NB4 (cell line): ENCODE results near the gene GALNT10.

Source experiments
- CTCF ChIP-seq: IDR thresholded peaks from one replicate; pipeline ENCODE4 v1.5.1; 2012; ENCODE audit warnings: low read depth, low read length
- MYC ChIP-seq: IDR thresholded peaks from 2 replicates; pipeline ENCODE4 v1.6.1; 2011; ENCODE audit warnings: low read depth, low read length
- POLR2A ChIP-seq: IDR thresholded peaks from 2 replicates; pipeline ENCODE4 v1.6.1; 2011; ENCODE audit warnings: mild to moderate bottlenecking; ENCODE audit not compliant: insufficient read length; ENCODE audit errors: extremely low read depth
- TF ChIP-seq, protein P1 (sequence below): IDR thresholded peaks from 2 replicates; pipeline ENCODE4 v1.6.1; 2011; ENCODE audit warnings: low read depth, low read length

DNA sequence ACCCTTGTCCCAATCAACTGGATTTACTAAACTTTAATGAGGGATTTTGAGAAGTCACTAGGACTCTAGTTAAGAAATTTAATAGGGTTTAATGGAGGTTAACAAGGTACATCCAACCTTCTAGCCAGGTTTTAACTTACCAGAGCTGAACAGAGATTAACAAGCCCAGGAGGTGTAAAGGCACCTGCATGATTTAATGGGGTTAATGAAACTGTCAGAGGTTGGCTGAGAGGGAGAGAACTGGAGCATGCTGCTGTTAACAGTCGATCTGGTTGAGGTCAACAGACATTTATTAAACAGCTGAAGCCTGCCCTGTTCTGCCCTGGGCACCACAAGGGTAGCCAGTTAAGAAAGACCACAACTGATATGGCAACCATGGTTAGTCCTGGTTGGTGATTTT is 273.9 kb downstream of the GALNT10 start:
- TF ChIP-seq CTCF (no peak), POLR2A (no peak), MYC (no peak)
- TF ChIP-seq, protein P1, sequence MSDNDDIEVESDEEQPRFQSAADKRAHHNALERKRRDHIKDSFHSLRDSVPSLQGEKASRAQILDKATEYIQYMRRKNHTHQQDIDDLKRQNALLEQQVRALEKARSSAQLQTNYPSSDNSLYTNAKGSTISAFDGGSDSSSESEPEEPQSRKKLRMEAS, result no peak
